Activated CD4-positive, alpha-beta T cell treated with anti-CD3 and anti-CD28 coated beads, Interleukin-2, Interleukin-6, amounts not matched to agents 100 ng/mL and 50 ng/mL, durations not matched to agents 16 hours and 8 hours (primary cell): Measurements from ENCODE around the gene ZBTB20.

Source experiments
- DNase-seq: peaks from one replicate; pipeline ENCODE4 v3.0.0-alpha.2; 2020

Gene ZBTB20

DNA sequence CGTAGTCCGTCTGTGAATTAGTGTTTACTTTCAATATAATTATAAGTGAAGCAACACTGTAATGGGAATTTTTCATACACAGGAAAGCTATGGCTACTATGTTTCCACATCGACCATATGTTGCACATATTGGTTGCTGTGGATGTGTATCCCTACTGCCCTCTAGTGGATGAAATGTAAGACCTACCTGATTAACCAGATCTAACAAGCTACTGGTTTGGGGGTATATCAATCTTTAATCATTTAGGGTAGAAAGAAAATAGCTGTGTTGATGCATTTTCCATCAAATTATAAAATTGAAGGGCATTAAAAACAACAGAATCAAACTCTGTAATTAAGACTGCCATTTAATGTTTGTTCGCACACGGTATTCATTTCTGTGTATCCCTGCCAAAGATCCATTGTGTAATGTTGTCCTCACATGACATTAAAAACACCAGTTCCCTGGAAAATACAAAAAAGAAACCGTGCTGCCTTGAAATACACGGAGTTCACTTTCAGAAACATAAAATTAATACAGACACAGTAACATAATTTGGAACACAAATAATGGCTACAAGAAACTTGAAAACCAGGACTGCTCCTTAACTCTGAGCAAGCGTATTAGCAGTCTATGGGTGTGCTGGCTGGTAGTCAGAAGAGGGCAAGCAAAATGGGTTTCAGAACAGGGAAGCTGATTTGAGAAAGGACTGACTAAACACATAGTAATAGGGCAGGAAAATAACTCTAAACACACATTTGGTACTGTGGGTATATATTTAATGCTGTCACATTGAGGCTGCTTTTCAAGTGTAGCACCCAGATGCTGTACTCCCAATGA, 728.2 kb downstream of the ZBTB20 start:
- peak; percentile 74 for DNase-seq

- peak; percentile 58 for DNase-seq
Observed at GRCh38 chr3:114418107-114418506, 729.0 kb downstream of the ZBTB20 start.

DNA sequence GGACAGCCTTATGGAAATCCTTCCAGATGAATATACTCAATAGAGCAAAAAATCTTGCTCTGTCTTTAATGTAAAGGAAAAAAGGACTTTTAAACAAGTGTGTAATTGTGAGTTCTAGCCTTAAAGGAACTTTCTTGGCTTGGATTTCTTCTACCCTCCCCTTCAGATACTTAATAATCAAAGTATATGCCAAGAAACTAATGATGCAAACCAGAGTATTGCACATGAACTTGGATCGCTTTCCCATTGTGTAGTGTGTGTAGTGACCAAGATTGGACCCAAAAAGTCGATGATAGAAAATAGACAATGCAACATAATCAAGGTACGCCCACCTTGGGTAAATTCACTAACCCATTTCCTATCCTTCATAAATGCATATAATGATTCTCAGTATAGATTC, 729.4 kb downstream of the ZBTB20 start:
- no peak for DNase-seq

DNA sequence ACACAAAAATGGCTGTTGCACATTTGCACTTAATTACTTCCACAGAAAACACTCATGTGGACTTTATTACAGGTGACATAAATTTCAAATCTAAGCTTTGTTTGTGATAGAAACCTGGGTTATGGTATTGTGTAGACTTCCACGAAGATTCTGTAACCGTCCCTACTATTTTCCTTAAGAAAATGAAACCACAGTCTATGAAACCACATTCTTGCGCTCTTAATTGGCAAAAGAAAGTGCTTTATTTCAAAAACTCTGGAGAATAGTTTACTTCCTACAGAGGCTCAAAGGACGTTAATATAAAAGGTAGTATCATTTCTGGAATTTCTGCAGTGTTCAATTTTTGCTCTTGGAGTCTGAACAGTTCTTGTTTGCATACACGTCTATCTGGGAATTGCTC, 729.8 kb downstream of the ZBTB20 start:
- DNase-seq: no peak

DNA sequence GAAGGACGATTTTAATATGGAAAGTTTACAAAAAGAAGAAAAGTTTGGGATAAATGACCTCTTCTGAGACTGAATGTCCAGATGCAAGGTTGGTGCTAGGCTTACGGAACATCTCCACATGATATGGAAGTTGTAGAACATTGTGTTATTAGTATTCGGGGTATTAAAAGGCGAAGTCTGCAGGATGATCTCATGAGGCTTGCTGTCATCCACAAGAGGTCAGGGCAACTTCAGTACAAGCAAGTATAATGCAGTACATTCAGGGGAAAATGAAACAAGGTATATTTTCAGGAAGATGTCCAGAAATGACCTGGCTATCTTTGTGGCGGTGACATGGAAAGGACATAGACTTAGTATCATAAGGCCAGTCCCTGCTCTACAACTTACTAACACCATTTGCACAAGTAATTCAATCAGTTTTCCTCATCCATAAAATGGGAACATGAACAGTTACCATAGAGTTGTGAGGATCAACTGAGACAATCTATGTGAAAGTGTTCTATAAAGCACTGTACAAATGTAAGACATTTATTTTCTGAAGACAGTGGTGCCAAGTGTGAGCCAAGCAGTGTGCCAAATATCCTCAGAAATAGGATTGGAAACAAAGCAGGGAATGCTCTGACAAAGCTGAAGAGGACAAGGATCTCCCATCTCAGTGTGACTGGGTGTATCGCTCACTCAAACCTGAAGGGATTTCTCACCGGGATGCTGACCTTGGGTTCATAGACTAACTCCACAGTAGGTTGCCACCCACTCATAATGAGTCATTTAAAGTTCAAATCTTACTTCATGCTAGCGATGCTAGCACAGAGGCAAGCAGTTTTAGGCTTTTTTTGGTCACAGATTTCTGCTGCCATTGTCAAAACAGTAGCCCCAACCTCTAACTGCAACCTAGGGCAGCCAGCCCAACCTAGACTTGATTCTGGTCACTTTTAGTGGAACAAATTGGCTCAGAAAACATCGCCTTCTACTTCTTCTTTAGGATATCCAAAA, 735.0 kb downstream of the ZBTB20 start:
- peak; percentile 60 for DNase-seq

DNA sequence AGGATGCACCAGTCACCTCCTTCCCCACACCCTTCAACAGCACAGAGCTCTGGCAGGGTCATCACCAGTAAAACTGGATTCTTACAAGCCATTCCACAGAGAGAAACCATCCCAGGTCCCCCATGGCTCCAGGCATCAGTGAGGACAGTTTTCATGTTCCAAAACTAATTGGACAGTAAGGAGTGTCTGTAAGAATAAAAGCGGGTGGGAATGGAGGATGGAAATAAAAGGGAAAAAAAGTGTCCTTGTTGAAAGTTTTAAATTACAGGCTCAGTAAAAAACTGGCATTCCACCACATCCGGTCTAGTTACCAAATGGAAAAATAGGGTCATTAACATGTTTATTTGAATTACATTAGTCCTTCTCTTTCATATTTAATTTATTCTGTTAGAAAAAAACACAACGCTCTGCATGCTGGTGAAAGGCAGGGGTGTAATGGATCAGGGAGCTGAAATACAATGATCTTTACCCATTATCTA, 735.9 kb downstream of the ZBTB20 start:
- DNase-seq: no peak

- no peak for DNase-seq
Observed at GRCh38 chr3:114408736-114409670, 738.1 kb downstream of the ZBTB20 start.

- no peak for DNase-seq
Observed at GRCh38 chr3:114406922-114407321, 740.2 kb downstream of the ZBTB20 start.

GRCh38 chr3:114406286-114406685, 740.8 kb downstream of the ZBTB20 start:
- DNase-seq: no peak

GRCh38 chr3:114405202-114405990, 741.7 kb downstream of the ZBTB20 start:
- no peak for DNase-seq

- no peak for DNase-seq
Observed at GRCh38 chr3:114404590-114404989, 742.5 kb downstream of the ZBTB20 start.

DNA sequence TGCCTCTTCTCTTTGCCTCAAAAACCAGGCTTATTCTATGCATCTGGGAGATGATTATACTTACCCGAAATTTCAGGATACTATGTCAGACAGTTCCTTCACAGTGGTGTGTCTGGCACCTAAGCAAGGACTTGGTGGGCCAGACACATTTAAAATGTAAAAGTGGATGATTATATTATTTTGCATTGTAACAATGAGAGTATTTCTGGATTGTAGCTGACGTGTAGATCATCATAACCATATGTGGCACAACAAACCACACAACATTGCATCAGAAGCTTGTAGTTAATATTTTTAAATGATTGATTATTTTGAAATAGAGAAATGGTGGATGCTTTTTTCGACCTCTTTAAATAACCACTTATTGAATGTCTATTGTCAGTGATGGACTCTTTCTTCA, 744.2 kb downstream of the ZBTB20 start:
- DNase-seq: no peak

- DNase-seq: no peak
Observed at GRCh38 chr3:114401346-114401745, 745.7 kb downstream of the ZBTB20 start.

DNA sequence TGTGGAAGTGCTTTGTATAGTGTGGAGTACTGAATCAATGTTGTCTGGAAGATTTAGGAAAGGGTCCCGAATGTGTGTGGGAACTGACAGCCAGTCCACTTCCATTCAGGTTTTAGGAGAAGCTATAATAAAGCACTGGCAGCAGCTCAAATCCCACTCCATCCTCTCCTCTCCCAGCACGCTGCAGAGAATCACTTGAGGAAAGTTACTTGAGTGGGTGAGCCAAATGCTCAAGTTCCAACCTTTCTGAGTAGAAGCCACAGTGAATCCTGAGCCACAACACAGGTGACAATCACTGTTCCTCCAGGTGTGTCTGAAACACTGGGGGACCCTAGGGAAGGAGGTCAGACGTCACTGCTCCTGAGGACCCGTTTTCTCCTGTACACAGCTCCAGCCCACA, 746.7 kb downstream of the ZBTB20 start:
- DNase-seq: no peak

- DNase-seq: no peak
Observed at GRCh38 chr3:114394551-114394950, 752.5 kb downstream of the ZBTB20 start.

GRCh38 chr3:114393367-114394072, 753.6 kb downstream of the ZBTB20 start:
- no peak for DNase-seq

- DNase-seq: no peak
Observed at GRCh38 chr3:114392831-114393230, 754.3 kb downstream of the ZBTB20 start.

DNA sequence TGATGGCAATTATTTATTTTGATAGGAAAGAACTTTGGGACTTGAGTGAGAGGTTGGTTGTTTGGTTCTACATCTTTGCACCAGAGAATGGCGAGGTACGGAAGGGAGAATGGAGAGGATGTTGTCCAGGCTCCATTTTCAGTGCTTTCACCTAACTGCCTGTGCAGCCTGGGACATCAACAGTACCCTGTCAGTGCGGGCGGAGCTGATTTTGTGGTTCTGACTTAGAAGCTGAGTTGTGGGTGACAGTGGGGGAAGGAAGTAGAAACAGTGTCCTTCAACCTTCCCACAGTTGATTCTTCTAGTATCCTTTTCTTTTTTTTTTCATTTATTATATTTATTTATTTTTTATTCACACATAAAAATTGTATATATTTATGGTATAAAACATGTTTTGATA, 757.9 kb downstream of the ZBTB20 start:
- no peak for DNase-seq

GRCh38 chr3:114384558-114384903, 762.6 kb downstream of the ZBTB20 start:
- DNase-seq: no peak

- peak; percentile 82 for DNase-seq
Observed at GRCh38 chr3:114383875-114384557, 763.1 kb downstream of the ZBTB20 start.
